ENCODE results near the gene ITPA.

DNA sequence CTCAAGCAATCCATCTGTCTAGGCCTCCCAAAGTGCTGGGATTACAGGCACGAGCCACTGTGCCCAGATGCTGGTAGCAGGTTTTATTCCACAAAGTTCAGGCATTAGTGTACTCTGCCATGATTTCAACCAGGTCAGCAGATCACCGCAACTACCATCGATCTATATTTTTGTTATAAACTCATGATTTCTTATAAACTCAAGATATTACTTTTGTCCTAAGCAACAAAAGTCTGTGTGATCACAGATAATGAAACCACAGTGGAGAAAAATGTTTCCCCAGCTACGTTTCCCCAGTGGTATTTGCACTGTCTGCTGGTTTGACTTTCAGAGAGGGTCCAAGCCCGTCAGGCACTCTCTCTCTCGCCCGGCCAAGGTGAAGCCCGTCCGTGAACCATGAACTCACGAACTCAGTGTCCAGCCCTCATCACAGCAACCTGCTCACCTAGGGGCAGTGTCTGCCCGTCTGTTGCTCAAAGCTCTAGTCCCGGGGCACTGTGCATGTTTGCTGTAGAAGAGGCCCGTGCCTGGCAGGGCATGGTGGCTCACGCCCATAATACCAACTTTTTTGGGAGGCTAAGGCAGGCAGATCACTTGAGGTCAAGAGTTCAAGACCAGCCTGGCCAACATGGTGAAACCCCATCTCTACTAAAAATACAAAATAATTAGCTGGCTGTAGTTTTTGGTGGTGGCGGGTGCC lies 22.7 kb downstream of the ITPA start:
- TF ChIP-seq, protein P1, sequence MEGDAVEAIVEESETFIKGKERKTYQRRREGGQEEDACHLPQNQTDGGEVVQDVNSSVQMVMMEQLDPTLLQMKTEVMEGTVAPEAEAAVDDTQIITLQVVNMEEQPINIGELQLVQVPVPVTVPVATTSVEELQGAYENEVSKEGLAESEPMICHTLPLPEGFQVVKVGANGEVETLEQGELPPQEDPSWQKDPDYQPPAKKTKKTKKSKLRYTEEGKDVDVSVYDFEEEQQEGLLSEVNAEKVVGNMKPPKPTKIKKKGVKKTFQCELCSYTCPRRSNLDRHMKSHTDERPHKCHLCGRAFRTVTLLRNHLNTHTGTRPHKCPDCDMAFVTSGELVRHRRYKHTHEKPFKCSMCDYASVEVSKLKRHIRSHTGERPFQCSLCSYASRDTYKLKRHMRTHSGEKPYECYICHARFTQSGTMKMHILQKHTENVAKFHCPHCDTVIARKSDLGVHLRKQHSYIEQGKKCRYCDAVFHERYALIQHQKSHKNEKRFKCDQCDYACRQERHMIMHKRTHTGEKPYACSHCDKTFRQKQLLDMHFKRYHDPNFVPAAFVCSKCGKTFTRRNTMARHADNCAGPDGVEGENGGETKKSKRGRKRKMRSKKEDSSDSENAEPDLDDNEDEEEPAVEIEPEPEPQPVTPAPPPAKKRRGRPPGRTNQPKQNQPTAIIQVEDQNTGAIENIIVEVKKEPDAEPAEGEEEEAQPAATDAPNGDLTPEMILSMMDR (conservative IDR thresholded peaks at IDR 0.05; ENCODE audit: low read depth, low read length) = no peak
- TF ChIP-seq POLR2A (IDR thresholded peaks at IDR 0.05; ENCODE audit: low read depth, low read length) (no peak), RAD21 (IDR thresholded peaks at IDR 0.05; ENCODE audit: low read length) (no peak), FOS (IDR thresholded peaks at IDR 0.05; ENCODE audit: low read depth, low read length) (no peak), RFX5 (IDR thresholded peaks at IDR 0.05; ENCODE audit: low read depth, low read length) (no peak), CEBPB (IDR thresholded peaks at IDR 0.05; ENCODE audit: low read depth, low read length) (no peak), RCOR1 (IDR thresholded peaks at IDR 0.05; ENCODE audit: insufficient replicate concordance, low read length) (no peak), BHLHE40 (IDR thresholded peaks at IDR 0.05; ENCODE audit: low read depth, low read length) (no peak)

All from IMR-90 (cell line).